SU-DHL-6 (cell line): ENCODE data around the gene PDE2A.

Source experiments
- H2AFZ ChIP-seq: fragments of 200-600 bp; sonication (generic); 2 replicates; pipeline ENCODE4 v1.6.1; 2014; ENCODE audit warnings: low read depth, mild to moderate bottlenecking, moderate library complexity, mixed read lengths, antibody characterized with exemption, low read length; ENCODE audit not compliant: severe bottlenecking
- H3F3A ChIP-seq: fragments of 200-600 bp; shearing (Covaris generic); 2 replicates; pipeline ENCODE4 v1.6.0; 2016; ENCODE audit warnings: antibody characterized with exemption, mild to moderate bottlenecking; ENCODE audit not compliant: insufficient read depth
- H3K27ac ChIP-seq: fragments of 200-600 bp; sonication (generic); 2 replicates; pipeline ENCODE4 v1.5.1; 2016; ENCODE audit warnings: low read depth, mild to moderate bottlenecking, low read length, moderate library complexity, mixed read lengths
- H3K27me3 ChIP-seq: fragments of 200-600 bp; sonication (generic), shearing (Covaris generic); 2 replicates; pipeline ENCODE4 v1.6.0; 2014; ENCODE audit warnings: mild to moderate bottlenecking, low read length
- H3K36me3 ChIP-seq: fragments of 200-600 bp; sonication (generic); 2 replicates; pipeline ENCODE4 v1.6.1; 2014; ENCODE audit warnings: mild to moderate bottlenecking, low read length, mixed read lengths
- H3K4me2 ChIP-seq: fragments of 300-600, 200-600 bp; shearing (Covaris generic), sonication (generic); 2 replicates; pipeline ENCODE4 v1.6.0; 2014; ENCODE audit warnings: low read length, low read depth, mild to moderate bottlenecking; ENCODE audit not compliant: poor library complexity, severe bottlenecking
- H3K4me3 ChIP-seq: fragments of 200-600 bp; sonication (generic); 2 replicates; pipeline ENCODE4 v1.5.1; 2014; ENCODE audit warnings: antibody characterized with exemption, low read length, mild to moderate bottlenecking, mixed read lengths; ENCODE audit not compliant: insufficient read depth, poor library complexity, severe bottlenecking
- H3K79me2 ChIP-seq: fragments of 200-600 bp; sonication (generic); 2 replicates; pipeline ENCODE4 v1.6.1; 2014; ENCODE audit warnings: mild to moderate bottlenecking, low read length, moderate library complexity; ENCODE audit not compliant: insufficient read depth
- H3K9ac ChIP-seq: fragments of 200-600 bp; sonication (generic); 2 replicates; pipeline ENCODE4 v1.7.0; 2014; ENCODE audit warnings: mild to moderate bottlenecking, low read length
- H3K9me2 ChIP-seq: fragments of 200-600 bp; sonication (generic); replicated peaks from 2 replicates; pipeline ENCODE4 v1.6.1; 2014; ENCODE audit warnings: low read length; ENCODE audit not compliant: insufficient read depth
- H3K9me3 ChIP-seq: fragments of 200-600 bp; sonication (generic); 2 replicates; pipeline ENCODE4 v1.6.1; 2014; ENCODE audit warnings: low read length, mixed read lengths; ENCODE audit not compliant: insufficient read depth
- H4K20me1 ChIP-seq: fragments of 200-600 bp; sonication (generic); 2 replicates; pipeline ENCODE4 v1.6.1; 2014; ENCODE audit warnings: low read depth, mild to moderate bottlenecking, antibody characterized with exemption, low read length, moderate library complexity, mixed read lengths
- EZH2phosphoT487 ChIP-seq: fragments of 200-600 bp; sonication (generic), shearing (Covaris generic); conservative IDR thresholded peaks from 2 replicates; pipeline ENCODE4 v1.6.1; 2018; ENCODE audit warnings: mild to moderate bottlenecking, antibody characterized with exemption, low read length, moderate library complexity, mixed read lengths
- TF ChIP-seq, protein P1 (sequence below): fragments of 200-600 bp; sonication (generic); IDR thresholded peaks from one replicate; pipeline ENCODE4 v1.5.1; 2017; ENCODE audit warnings: antibody characterized with exemption, mild to moderate bottlenecking, low read length, moderate library complexity; ENCODE audit not compliant: insufficient read depth, poor library complexity, severe bottlenecking

Gene PDE2A

DNA sequence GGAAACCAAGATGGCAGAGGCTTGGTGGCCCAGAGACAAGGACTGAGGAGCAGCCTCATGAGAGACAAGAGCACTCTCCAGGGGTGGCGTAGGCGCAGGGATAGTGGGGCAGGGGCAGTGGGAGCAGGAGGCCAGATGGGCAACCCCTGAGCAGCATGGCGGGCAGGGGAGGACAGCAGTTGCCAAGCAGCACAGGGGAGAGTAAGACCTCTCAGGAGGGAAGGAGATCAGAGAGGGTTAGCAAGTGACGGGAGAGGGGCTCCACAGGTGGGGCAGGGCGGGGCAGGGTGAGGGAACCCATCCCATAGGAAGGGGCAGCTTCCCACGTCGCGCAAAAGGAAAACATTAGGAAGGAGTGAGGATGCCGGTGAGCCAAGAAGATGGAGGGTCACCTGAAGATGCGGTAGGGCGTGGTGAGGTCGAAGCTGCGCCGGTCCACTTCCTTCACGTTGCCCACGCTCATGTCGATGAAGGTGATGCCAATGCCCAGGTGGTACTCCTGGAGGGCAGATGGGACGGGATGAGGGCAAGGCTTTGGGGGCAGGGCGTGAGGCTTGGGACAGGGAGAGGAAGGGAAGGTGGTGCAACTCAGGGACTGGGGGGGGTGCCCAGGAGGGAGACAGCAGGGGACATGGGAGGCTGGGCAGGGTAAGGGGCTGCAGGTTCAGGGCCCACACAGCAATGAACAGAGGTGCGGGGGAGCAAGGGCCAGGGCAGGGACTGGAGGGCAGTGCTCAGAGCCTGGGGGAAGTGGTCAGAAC, 35.4 kb upstream of the PDE2A start:
- H3K27me3 ChIP-seq = no peaks in the 10 kb centered on the region
- H3K9me2 ChIP-seq = no peaks in the 10 kb centered on the region
- H3K9me3 ChIP-seq = no peaks in the 10 kb centered on the region
- no peak overlapping the region for H2AFZ ChIP-seq
- no peaks in the 10 kb centered on the region for H3K36me3 ChIP-seq
- no peaks in the 10 kb centered on the region for H3F3A ChIP-seq
- no peak overlapping the region for H3K4me2 ChIP-seq
- no peaks in the 10 kb centered on the region for H3K79me2 ChIP-seq
- H4K20me1 ChIP-seq = no peaks in the 10 kb centered on the region
- no peak overlapping the region for H3K9ac ChIP-seq
- no peak overlapping the region for H3K4me3 ChIP-seq
- H3K27ac ChIP-seq = no peak overlapping the region
- TF ChIP-seq EZH2phosphoT487 = no peak
- TF ChIP-seq, protein P1, sequence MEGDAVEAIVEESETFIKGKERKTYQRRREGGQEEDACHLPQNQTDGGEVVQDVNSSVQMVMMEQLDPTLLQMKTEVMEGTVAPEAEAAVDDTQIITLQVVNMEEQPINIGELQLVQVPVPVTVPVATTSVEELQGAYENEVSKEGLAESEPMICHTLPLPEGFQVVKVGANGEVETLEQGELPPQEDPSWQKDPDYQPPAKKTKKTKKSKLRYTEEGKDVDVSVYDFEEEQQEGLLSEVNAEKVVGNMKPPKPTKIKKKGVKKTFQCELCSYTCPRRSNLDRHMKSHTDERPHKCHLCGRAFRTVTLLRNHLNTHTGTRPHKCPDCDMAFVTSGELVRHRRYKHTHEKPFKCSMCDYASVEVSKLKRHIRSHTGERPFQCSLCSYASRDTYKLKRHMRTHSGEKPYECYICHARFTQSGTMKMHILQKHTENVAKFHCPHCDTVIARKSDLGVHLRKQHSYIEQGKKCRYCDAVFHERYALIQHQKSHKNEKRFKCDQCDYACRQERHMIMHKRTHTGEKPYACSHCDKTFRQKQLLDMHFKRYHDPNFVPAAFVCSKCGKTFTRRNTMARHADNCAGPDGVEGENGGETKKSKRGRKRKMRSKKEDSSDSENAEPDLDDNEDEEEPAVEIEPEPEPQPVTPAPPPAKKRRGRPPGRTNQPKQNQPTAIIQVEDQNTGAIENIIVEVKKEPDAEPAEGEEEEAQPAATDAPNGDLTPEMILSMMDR = no peak

DNA sequence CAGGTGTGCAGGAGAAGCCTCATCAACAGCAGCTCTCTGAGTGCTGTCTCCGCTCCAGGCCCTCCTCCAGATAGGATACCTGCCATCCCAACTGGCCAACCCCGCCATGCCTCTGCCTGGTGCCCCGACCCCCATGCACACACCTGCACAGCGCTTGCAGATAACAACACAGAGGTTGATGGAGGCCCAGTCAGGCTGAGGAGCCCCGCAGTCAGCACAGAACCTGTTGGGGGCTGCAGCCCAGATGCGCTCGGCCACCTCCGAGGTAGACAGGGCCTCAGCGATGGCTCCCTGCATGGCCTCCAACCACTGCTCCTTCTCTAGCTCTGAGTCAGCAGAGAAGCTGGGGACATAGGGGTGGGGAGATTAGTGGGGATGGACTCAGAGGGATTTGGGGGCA, 32.8 kb upstream of the PDE2A start:
- H3K4me2 ChIP-seq = no peak overlapping the region
- H3K79me2 ChIP-seq = no peaks in the 10 kb centered on the region
- H3F3A ChIP-seq = no peaks in the 10 kb centered on the region
- H3K4me3 ChIP-seq = no peak overlapping the region
- H3K27ac ChIP-seq = no peak overlapping the region
- H3K27me3 ChIP-seq = no peaks in the 10 kb centered on the region
- H3K9me2 ChIP-seq = no peaks in the 10 kb centered on the region
- no peak overlapping the region for H3K9ac ChIP-seq
- H3K9me3 ChIP-seq = no peaks in the 10 kb centered on the region
- no peaks in the 10 kb centered on the region for H4K20me1 ChIP-seq
- no peaks in the 10 kb centered on the region for H3K36me3 ChIP-seq
- TF ChIP-seq, protein P1 = no peak
- no peak for TF ChIP-seq EZH2phosphoT487
- H2AFZ ChIP-seq = no peak overlapping the region

DNA sequence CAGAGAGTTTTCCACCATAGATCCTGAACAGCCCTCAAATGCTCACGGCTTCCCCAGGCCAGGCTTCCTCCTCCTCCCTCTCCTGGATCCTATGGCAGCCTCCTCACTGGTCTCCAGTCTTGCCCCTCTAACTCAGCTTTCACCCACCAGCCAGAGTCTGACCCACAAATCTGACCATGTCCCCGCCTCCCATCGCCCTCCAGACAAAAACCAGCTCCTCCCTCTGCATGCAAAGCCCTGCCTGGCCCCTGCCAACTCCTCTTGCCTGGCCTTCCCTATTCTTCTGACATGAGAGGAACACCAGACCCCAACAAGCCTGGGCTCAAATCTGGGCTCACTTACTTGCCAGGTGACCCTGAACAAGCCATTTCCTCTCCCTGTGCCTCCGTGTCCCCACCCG, 32.4 kb upstream of the PDE2A start:
- H3K27me3 ChIP-seq = no peaks in the 10 kb centered on the region
- H3K9ac ChIP-seq = no peak overlapping the region
- no peaks in the 10 kb centered on the region for H3K79me2 ChIP-seq
- no peaks in the 10 kb centered on the region for H3K36me3 ChIP-seq
- no peaks in the 10 kb centered on the region for H3F3A ChIP-seq
- no peaks in the 10 kb centered on the region for H4K20me1 ChIP-seq
- no peaks in the 10 kb centered on the region for H3K9me3 ChIP-seq
- no peaks in the 10 kb centered on the region for H3K9me2 ChIP-seq
- no peak overlapping the region for H2AFZ ChIP-seq
- no peak overlapping the region for H3K27ac ChIP-seq
- H3K4me3 ChIP-seq = no peak overlapping the region
- TF ChIP-seq EZH2phosphoT487 = no peak
- TF ChIP-seq, protein P1 = no peak
- H3K4me2 ChIP-seq = no peak overlapping the region
